HepG2 (cell line): Measurements from ENCODE around the gene PIP5K1A. TPM values are rescaled to one million over a fixed set of nuclear protein-coding genes. Genes with fewer than 3 reads are reported as not detected.
A peak's percentile ranks its signal among the peaks of the same experiment; 100 is the strongest.

ENCODE experiments used
- ATAD3A ChIP-seq: sonication (generic); formaldehyde crosslinking; IDR thresholded peaks from 2 replicates; pipeline ENCODE4 v1.4.0; 2020; ENCODE audit warnings: missing genetic modification reagents
- ELF3 ChIP-seq: IDR thresholded peaks from 2 replicates; pipeline ENCODE4 v1.6.1; 2016; ENCODE audit warnings: missing genetic modification reagents, missing compliant biosample characterization
- HNRNPUL1 ChIP-seq: fragments of 200-400 bp; formaldehyde crosslinking; IDR thresholded peaks from 2 replicates; pipeline ENCODE4 v1.6.1; 2017; ENCODE audit warnings: low read depth, mild to moderate bottlenecking, low read length, moderate library complexity
- NR2F1 ChIP-seq, 2 experiments: fragments of 450-650 bp in 1 of 2; formaldehyde crosslinking in 1 of 2; IDR thresholded peaks; 2 replicates each; pipeline versions ENCODE4 v1.5.0 to v1.6.1; 2016 to 2020; ENCODE audit warnings: mild to moderate bottlenecking in 1 of 2, missing compliant biosample characterization in 1 of 2, missing genetic modification reagents in 1 of 2, moderate library complexity in 1 of 2
- PHB2 ChIP-seq: fragments of 450-650 bp; IDR thresholded peaks from 2 replicates; pipeline ENCODE4 v1.6.1; 2018; ENCODE audit not compliant: partially characterized antibody
- SMAD1 ChIP-seq: sonication (generic); formaldehyde crosslinking; IDR thresholded peaks from 2 replicates; pipeline ENCODE4 v1.4.0; 2020; ENCODE audit warnings: missing genetic modification reagents, low read depth, mild to moderate bottlenecking, borderline replicate concordance
- SMAD9 ChIP-seq: sonication (generic); formaldehyde crosslinking; IDR thresholded peaks from 2 replicates; pipeline ENCODE4 v1.5.1; 2020; ENCODE audit warnings: mild to moderate bottlenecking, missing genetic modification reagents
- TBL1XR1 ChIP-seq: fragments of 150-350 bp; IDR thresholded peaks from 2 replicates; pipeline ENCODE4 v1.6.1; 2014; ENCODE audit warnings: borderline replicate concordance, low read length; ENCODE audit not compliant: partially characterized antibody
- TMF1 ChIP-seq: sonication (generic); formaldehyde crosslinking; IDR thresholded peaks from 2 replicates; pipeline ENCODE4 v1.8.1; 2022; ENCODE audit warnings: low read depth, missing genetic modification reagents
- ZBTB37 ChIP-seq: sonication (generic); formaldehyde crosslinking; IDR thresholded peaks from 2 replicates; pipeline ENCODE4 v1.4.0; 2020; ENCODE audit warnings: mild to moderate bottlenecking, missing genetic modification reagents
- ZFP36L1 ChIP-seq: sonication (generic); formaldehyde crosslinking; IDR thresholded peaks from 2 replicates; pipeline ENCODE4 v1.8.0; 2022; ENCODE audit warnings: mild to moderate bottlenecking, missing genetic modification reagents, moderate library complexity
- ZFP82 ChIP-seq: sonication (generic); formaldehyde crosslinking; IDR thresholded peaks from 2 replicates; pipeline ENCODE4 v1.5.1; 2020; ENCODE audit warnings: mild to moderate bottlenecking, missing genetic modification reagents, borderline replicate concordance
- ZNF12 ChIP-seq: sonication (generic); formaldehyde crosslinking; IDR thresholded peaks from 2 replicates; pipeline ENCODE4 v1.5.0; 2020; ENCODE audit warnings: missing genetic modification reagents
- ZNF205 ChIP-seq: IDR thresholded peaks from 2 replicates; pipeline ENCODE4 v1.6.1; 2018; ENCODE audit warnings: missing biosample characterization, missing genetic modification reagents
- ZNF275 ChIP-seq: sonication (generic); formaldehyde crosslinking; IDR thresholded peaks from 2 replicates; pipeline ENCODE4 v1.8.0; 2022; ENCODE audit warnings: missing genetic modification reagents, mild to moderate bottlenecking, inconsistent platforms, borderline replicate concordance
- ZNF335 ChIP-seq: sonication (generic); formaldehyde crosslinking; IDR thresholded peaks from 2 replicates; pipeline ENCODE4 v1.4.0; 2020; ENCODE audit warnings: missing genetic modification reagents
- ZNF354B ChIP-seq: sonication (generic); formaldehyde crosslinking; IDR thresholded peaks from 2 replicates; pipeline ENCODE4 v1.8.0; 2022; ENCODE audit warnings: mild to moderate bottlenecking, missing genetic modification reagents
- polyA plus RNA-seq, 8 experiments: library from polyadenylated mRNA; depleted of rRNA in 3 of 8; stranded (reverse) in 7 of 8; unstranded in 1 of 8; fragments of >200 nt; fragmentation: Illumina TruSeq in 4 of 8; extraction: Trizol in 4 of 8; gene quantifications; 2 replicates each; pipeline versions ENCODE4 v1.2.1 to v1.2.3, GENCODE V29; 2011 to 2016; ENCODE audit warnings: low read depth in 4 of 8, missing spikeins in 1 of 8, mixed read lengths in 1 of 8; ENCODE audit not compliant: insufficient read depth in 1 of 8
- total RNA-seq, 5 experiments: library from RNA; depleted of rRNA; stranded (reverse); fragments of >200 nt; fragmentation: Illumina TruSeq; extraction: Trizol; gene quantifications; 2 replicates each; pipeline ENCODE4 v1.2.3, GENCODE V29; 2016; ENCODE audit warnings: low read depth in 1 of 5
- TF ChIP-seq, protein P1 (sequence below): sonication (generic); formaldehyde crosslinking; IDR thresholded peaks from 2 replicates; pipeline ENCODE4 v1.9.0; 2021; ENCODE audit warnings: missing genetic modification reagents, borderline replicate concordance
- TF ChIP-seq, protein P2 (sequence below): sonication (generic); formaldehyde crosslinking; IDR thresholded peaks from 2 replicates; pipeline ENCODE4 v1.8.1; 2022; ENCODE audit warnings: mild to moderate bottlenecking, missing genetic modification reagents
- TF ChIP-seq, protein P3 (sequence below): sonication (generic); formaldehyde crosslinking; IDR thresholded peaks from 2 replicates; pipeline ENCODE4 v1.8.1; 2023; ENCODE audit warnings: missing genetic modification reagents, mild to moderate bottlenecking, borderline replicate concordance

The PIP5K1A gene
- total and polyA plus RNA-seq, 2 of the 13 experiments (the other 11 are each of a cell fraction or from before 2014, with no cell fraction given) = 45.3 to 65.1 TPM

DNA sequence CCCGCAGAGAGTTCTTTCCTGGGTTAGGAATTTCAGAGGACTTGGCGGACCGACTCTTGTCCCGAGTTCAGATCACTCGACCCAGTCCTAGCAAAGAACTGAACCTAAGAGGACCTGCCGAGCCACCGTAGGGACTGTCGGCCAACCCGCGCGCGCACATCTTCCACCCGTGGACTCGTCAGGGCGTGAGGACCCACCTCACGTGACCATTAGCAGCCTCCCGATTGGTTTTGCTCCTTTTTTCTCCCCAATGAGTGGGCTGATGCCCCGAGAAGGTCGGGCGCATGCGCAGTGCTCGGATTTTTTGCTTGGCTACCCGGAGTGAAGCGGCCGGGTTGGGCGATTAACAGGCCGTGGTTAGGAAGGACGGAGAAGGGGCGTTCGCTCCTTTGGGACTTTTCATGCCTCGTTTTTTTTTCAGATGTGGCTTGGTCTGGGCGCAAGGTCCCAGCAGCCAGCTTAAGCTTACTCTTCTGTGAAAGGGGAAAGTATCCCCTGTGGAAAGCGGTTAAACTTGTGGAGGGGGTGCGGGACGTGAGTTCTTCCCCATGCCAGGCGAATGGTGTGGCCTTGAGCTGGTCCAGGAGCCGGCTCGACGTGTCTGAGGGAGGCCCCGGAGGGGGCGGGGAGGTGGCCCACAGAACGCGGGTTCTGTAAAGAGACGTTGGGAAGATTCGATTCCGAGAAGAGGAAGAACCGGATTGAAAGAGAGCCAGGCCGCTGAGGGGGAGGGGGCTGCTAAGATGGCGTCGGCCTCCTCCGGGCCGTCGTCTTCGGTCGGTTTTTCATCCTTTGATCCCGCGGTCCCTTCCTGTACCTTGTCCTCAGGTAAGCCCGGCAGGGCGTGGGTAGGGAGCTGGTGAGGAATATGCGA is at the start of gene PIP5K1A (continued):
- 0 out of 2 replicates have a peak, but pooled peaks have one; percentile 1 for TF ChIP-seq ZNF275
- TF ChIP-seq, protein P1, sequence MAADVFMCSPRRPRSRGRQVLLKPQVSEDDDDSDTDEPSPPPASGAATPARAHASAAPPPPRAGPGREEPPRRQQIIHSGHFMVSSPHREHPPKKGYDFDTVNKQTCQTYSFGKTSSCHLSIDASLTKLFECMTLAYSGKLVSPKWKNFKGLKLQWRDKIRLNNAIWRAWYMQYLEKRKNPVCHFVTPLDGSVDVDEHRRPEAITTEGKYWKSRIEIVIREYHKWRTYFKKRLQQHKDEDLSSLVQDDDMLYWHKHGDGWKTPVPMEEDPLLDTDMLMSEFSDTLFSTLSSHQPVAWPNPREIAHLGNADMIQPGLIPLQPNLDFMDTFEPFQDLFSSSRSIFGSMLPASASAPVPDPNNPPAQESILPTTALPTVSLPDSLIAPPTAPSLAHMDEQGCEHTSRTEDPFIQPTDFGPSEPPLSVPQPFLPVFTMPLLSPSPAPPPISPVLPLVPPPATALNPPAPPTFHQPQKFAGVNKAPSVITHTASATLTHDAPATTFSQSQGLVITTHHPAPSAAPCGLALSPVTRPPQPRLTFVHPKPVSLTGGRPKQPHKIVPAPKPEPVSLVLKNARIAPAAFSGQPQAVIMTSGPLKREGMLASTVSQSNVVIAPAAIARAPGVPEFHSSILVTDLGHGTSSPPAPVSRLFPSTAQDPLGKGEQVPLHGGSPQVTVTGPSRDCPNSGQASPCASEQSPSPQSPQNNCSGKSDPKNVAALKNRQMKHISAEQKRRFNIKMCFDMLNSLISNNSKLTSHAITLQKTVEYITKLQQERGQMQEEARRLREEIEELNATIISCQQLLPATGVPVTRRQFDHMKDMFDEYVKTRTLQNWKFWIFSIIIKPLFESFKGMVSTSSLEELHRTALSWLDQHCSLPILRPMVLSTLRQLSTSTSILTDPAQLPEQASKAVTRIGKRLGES (CRISPR knock-in tag) = 0 out of 2 replicates have a peak, but pooled peaks have one; percentile 10
- TF ChIP-seq ZBTB37 = no peak
- peak in 1 of 2 experiments; percentile 3; a peak in 1 of 4 replicates for TF ChIP-seq NR2F1 (CRISPR knock-in tag; IDR thresholded peaks at IDR 0.05)
- TF ChIP-seq ATAD3A (CRISPR knock-in tag) = no peak
- TF ChIP-seq SMAD1 (CRISPR knock-in tag) = no peak
- TF ChIP-seq HNRNPUL1 = no peak
- no peak for TF ChIP-seq ZFP36L1 (CRISPR knock-in tag)
- no peak for TF ChIP-seq ZNF335 (CRISPR knock-in tag)
- TF ChIP-seq ZNF354B (CRISPR knock-in tag) = no peak
- no peak for TF ChIP-seq ZFP82 (CRISPR knock-in tag)
- no peak for TF ChIP-seq ZNF205 (CRISPR knock-in tag)
- TF ChIP-seq ELF3 (CRISPR knock-in tag) = no peak; the same call in 1 of the 2 replicates
- TF ChIP-seq TBL1XR1 = peak; percentile 33
- peak; percentile 68; the same call in 1 of the 2 replicates for TF ChIP-seq SMAD9 (CRISPR knock-in tag)
- TF ChIP-seq, protein P2, sequence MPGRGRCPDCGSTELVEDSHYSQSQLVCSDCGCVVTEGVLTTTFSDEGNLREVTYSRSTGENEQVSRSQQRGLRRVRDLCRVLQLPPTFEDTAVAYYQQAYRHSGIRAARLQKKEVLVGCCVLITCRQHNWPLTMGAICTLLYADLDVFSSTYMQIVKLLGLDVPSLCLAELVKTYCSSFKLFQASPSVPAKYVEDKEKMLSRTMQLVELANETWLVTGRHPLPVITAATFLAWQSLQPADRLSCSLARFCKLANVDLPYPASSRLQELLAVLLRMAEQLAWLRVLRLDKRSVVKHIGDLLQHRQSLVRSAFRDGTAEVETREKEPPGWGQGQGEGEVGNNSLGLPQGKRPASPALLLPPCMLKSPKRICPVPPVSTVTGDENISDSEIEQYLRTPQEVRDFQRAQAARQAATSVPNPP (CRISPR knock-in tag) = no peak
- TF ChIP-seq, protein P3, sequence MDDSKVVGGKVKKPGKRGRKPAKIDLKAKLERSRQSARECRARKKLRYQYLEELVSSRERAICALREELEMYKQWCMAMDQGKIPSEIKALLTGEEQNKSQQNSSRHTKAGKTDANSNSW (CRISPR knock-in tag) = peak; percentile 27; the same call in 1 of the 2 replicates
- no peak for TF ChIP-seq ZNF12 (CRISPR knock-in tag)
- no peak for TF ChIP-seq TMF1 (CRISPR knock-in tag)
- no peak for TF ChIP-seq PHB2
